Muscle layer of duodenum (tissue), 2 donors: ENCODE measurements around the gene ACOD1.

ENCODE experiments used
- H3K27ac ChIP-seq: one replicate; pipeline ENCODE4 v1.7.0; 2013; ENCODE audit warnings: mild to moderate bottlenecking, low read length
- H3K27me3 ChIP-seq: one replicate; pipeline ENCODE4 v1.7.0; 2013; ENCODE audit warnings: low read depth, mild to moderate bottlenecking, control low read depth, low read length
- H3K36me3 ChIP-seq, 2 donors: one replicate each; pipeline ENCODE4 v1.7.0; 2013; ENCODE audit warnings: low read length in 2 of 2, control low read depth in 1 of 2, mild to moderate bottlenecking in 1 of 2; ENCODE audit not compliant: insufficient read depth in 2 of 2, control insufficient read depth in 1 of 2
- H3K4me1 ChIP-seq, 2 donors: one replicate each; pipeline ENCODE4 v1.7.0; 2013; ENCODE audit warnings: low read length in 2 of 2, mild to moderate bottlenecking in 2 of 2, control low read depth in 1 of 2, moderate library complexity in 1 of 2; ENCODE audit not compliant: insufficient read depth in 2 of 2, control insufficient read depth in 1 of 2
- H3K4me3 ChIP-seq, 2 donors: one replicate each; pipeline ENCODE4 v1.7.0; 2013; ENCODE audit warnings: low read length in 2 of 2, low read depth in 1 of 2, mild to moderate bottlenecking in 1 of 2
- H3K9me3 ChIP-seq, 2 donors: one replicate each; pipeline ENCODE4 v1.7.0; 2013; ENCODE audit warnings: low read length in 2 of 2, control low read depth in 1 of 2, mild to moderate bottlenecking in 1 of 2; ENCODE audit not compliant: control insufficient read depth in 1 of 2
- donor health status: healthy.

The ACOD1 gene

GRCh38 chr13:76991796-76992547 lies 43.7 kb downstream of the ACOD1 start, which contains the start of gene CLN5:
Gene CLN5 (plus strand): TSS chr13:76992081. CDS start chr13:76992099, 18 bp downstream.
- no peaks in the 10 kb centered on the region for H3K9me3 ChIP-seq
- H3K27ac ChIP-seq: peak within 1 kb of the TSS; percentile 93
- H3K4me1 ChIP-seq: peaks cover 6 to 8% of the 10 kb centered on the region in 2 donors
- no peaks in the 10 kb centered on the region for H3K27me3 ChIP-seq
- peaks cover 5 to 8% of the 10 kb centered on the region in 2 donors for H3K36me3 ChIP-seq
- peak within 1 kb of the TSS; percentile 79 to 88 for H3K4me3 ChIP-seq

- Histone ChIP-seq H3K27ac (peak overlapping the region; percentile 93), H3K36me3 (peaks cover 5 to 8% of the 10 kb centered on the region in 2 donors), H3K4me1 (peaks cover 6 to 8% of the 10 kb centered on the region in 2 donors), H3K9me3 (no peaks in the 10 kb centered on the region), H3K27me3 (no peaks in the 10 kb centered on the region), H3K4me3 (peak overlapping the region; percentile 79 to 88)
Measured at GRCh38 chr13:76992548-76993001, 44.3 kb downstream of the ACOD1 start.

- Histone ChIP-seq H3K27ac (peak overlapping the region; percentile 93), H3K9me3 (no peaks in the 10 kb centered on the region), H3K36me3 (peaks cover 7 to 11% of the 10 kb centered on the region in 2 donors), H3K27me3 (no peaks in the 10 kb centered on the region), H3K4me3 (peak overlapping the region; percentile 79 to 88), H3K4me1 (peaks cover 6 to 8% of the 10 kb centered on the region in 2 donors)
Measured at GRCh38 chr13:76993021-76993420, 44.7 kb downstream of the ACOD1 start.

GRCh38 chr13:76993473-76993872 lies 45.2 kb downstream of the ACOD1 start:
- Histone ChIP-seq H3K4me1 (peaks cover 6 to 8% of the 10 kb centered on the region in 2 donors), H3K9me3 (no peaks in the 10 kb centered on the region), H3K36me3 (peaks cover 11 to 15% of the 10 kb centered on the region in 2 donors), H3K27ac (no peak overlapping the region), H3K27me3 (no peaks in the 10 kb centered on the region), H3K4me3 (peak overlapping the region; percentile 79 to 88)

GRCh38 chr13:76994281-76994680 lies 46.0 kb downstream of the ACOD1 start:
- no peak overlapping the region for H3K27ac ChIP-seq
- peaks cover 6 to 8% of the 10 kb centered on the region in 2 donors for H3K4me1 ChIP-seq

GRCh38 chr13:77000475-77000874 lies 52.2 kb downstream of the ACOD1 start:
- peaks cover 28 to 30% of the 10 kb centered on the region in 2 donors for H3K36me3 ChIP-seq

More at GRCh38 chr13:76994281-76994680, 46.0 kb downstream of the ACOD1 start:
- no peak overlapping the region for H3K4me3 ChIP-seq
- H3K27me3 ChIP-seq: no peaks in the 10 kb centered on the region
- no peaks in the 10 kb centered on the region for H3K9me3 ChIP-seq
- H3K36me3 ChIP-seq: peaks cover 19 to 23% of the 10 kb centered on the region in 2 donors

GRCh38 chr13:77001540-77001939 lies 53.2 kb downstream of the ACOD1 start:
- Histone ChIP-seq H3K9me3 (no peaks in the 10 kb centered on the region), H3K4me3 (no peak overlapping the region), H3K4me1 (peaks cover 0 to 16% of the 10 kb centered on the region in 2 donors), H3K27me3 (no peaks in the 10 kb centered on the region), H3K36me3 (peaks cover 22 to 24% of the 10 kb centered on the region in 2 donors), H3K27ac (no peak overlapping the region)

More at GRCh38 chr13:77000475-77000874, 52.2 kb downstream of the ACOD1 start:
- no peaks in the 10 kb centered on the region for H3K27me3 ChIP-seq
- H3K4me3 ChIP-seq: no peak overlapping the region
- H3K9me3 ChIP-seq: no peaks in the 10 kb centered on the region
- H3K27ac ChIP-seq: no peak overlapping the region
- peaks cover 0 to 9% of the 10 kb centered on the region in 2 donors for H3K4me1 ChIP-seq

- peaks cover 25% of the 10 kb centered on the region in 2 donors for H3K36me3 ChIP-seq
- peaks cover 0 to 19% of the 10 kb centered on the region in 2 donors for H3K4me1 ChIP-seq
- no peak overlapping the region for H3K4me3 ChIP-seq
- H3K9me3 ChIP-seq: no peaks in the 10 kb centered on the region
- no peak overlapping the region for H3K27ac ChIP-seq
- H3K27me3 ChIP-seq: no peaks in the 10 kb centered on the region
Measured at GRCh38 chr13:77001963-77002587, 53.8 kb downstream of the ACOD1 start.

GRCh38 chr13:77002590-77003190 lies 54.4 kb downstream of the ACOD1 start:
- Histone ChIP-seq H3K36me3 (peaks cover 30 to 32% of the 10 kb centered on the region in 2 donors), H3K4me3 (no peak overlapping the region), H3K9me3 (no peaks in the 10 kb centered on the region), H3K27ac (no peak overlapping the region), H3K4me1 (peaks cover 0 to 19% of the 10 kb centered on the region in 2 donors), H3K27me3 (no peaks in the 10 kb centered on the region)
